Heart left ventricle (tissue), 13 donors: ENCODE measurements around the gene VEGFC.

Experiments used
- POLR2A ChIP-seq, 2 donors: fragments of 450-650 bp; IDR thresholded peaks; one replicate each; pipeline ENCODE4 v1.6.1; 2017; ENCODE audit warnings: antibody characterized with exemption in 2 of 2, mild to moderate bottlenecking in 2 of 2, moderate library complexity in 2 of 2
- TF ChIP-seq, protein P1 (sequence below), 12 donors: fragments of 200-600 bp; sonication (generic) in 4 of 12; IDR thresholded peaks; one replicate each; pipeline versions ENCODE4 v1.5.0 to v1.8.0; 2018 to 2022; ENCODE audit warnings: antibody characterized with exemption in 12 of 12, mild to moderate bottlenecking in 5 of 12
- donor health status: ischemic (EF 13 %, LVEDD 7.1; RV severe dilation, severe dysfunction).
- donor health status: DM: no; HTN: yes; CAD: no.
- donor health status: DM: no; HTN: no; CAD: no.
- donor health status: ischemic (EF 25% LVEDD 6.9; RV normal size, moderate dysfunction).
- donor health status: ischemic (EF 25% LVEDD 5.7; RV mildly dilated, moderate dysfunction).
- donor health status: ischemic (EF 35%, LVEDD 5.7; RV mildly dilated, moderate dysfunction).
- donor health status: nonischemic (EF 11% LVEDD 7.7; RV severe dilation, severe dysfunction).
- donor health status: DM: yes; HTN: yes; CAD: no.
- donor health status: PGD.
- donor health status: ischemic (EF 29% LVEDD 5.4; RV normal size, mild dysfunction).
- donor health status: nonischemic (EF 23%, LVEDD 6.1; RV moderate dilation, normal function).

DNA sequence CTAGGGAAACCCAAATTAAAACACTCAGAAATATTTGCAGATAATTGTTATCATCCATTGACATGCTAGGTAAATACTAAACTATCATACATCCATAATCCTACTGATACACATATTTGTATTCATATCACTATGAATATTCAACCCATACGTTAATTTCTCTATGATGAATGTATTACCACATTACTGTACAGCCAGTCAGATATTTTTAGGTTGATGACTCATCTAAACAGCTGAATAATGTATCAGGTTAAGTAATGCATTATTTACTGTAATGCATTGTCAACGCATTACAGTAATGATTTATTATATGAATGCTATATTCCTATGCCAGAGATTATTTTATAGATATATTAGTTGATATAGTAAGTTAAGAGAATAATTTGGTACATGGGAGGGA is 37.1 kb downstream of the VEGFC start:
- TF ChIP-seq, protein P1, sequence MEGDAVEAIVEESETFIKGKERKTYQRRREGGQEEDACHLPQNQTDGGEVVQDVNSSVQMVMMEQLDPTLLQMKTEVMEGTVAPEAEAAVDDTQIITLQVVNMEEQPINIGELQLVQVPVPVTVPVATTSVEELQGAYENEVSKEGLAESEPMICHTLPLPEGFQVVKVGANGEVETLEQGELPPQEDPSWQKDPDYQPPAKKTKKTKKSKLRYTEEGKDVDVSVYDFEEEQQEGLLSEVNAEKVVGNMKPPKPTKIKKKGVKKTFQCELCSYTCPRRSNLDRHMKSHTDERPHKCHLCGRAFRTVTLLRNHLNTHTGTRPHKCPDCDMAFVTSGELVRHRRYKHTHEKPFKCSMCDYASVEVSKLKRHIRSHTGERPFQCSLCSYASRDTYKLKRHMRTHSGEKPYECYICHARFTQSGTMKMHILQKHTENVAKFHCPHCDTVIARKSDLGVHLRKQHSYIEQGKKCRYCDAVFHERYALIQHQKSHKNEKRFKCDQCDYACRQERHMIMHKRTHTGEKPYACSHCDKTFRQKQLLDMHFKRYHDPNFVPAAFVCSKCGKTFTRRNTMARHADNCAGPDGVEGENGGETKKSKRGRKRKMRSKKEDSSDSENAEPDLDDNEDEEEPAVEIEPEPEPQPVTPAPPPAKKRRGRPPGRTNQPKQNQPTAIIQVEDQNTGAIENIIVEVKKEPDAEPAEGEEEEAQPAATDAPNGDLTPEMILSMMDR (IDR thresholded peaks at IDR 0.05) = no peak
- no peak for TF ChIP-seq POLR2A (IDR thresholded peaks at IDR 0.05)
